Thyroid gland (tissue), 4 donors: Measurements from ENCODE around the gene SORCS2. TPM values are rescaled to one million over a fixed set of nuclear protein-coding genes. Genes with fewer than 3 reads are reported as not detected.

Source experiments
- DNase-seq, 2 donors: peaks; one replicate each; pipeline ENCODE4 v3.0.0-alpha.2; 2019
- H3K27ac ChIP-seq, 3 donors: fragments of 200-600 bp; sonication (generic); 1 replicate in 2 of 3; 2 replicates in 1 of 3; pipeline ENCODE4 v1.5.1; 2016 to 2019; ENCODE audit warnings: mild to moderate bottlenecking in 1 of 3, moderate library complexity in 1 of 3
- H3K27me3 ChIP-seq: fragments of 200-600 bp; sonication (generic); one replicate; pipeline ENCODE4 v1.5.1; 2019
- H3K36me3 ChIP-seq, 2 donors: fragments of 200-600 bp; sonication (generic); one replicate each; pipeline ENCODE4 v1.5.1; 2016 to 2019
- H3K4me1 ChIP-seq, 2 donors: fragments of 200-600 bp; sonication (generic); one replicate each; pipeline ENCODE4 v1.5.1; 2017 to 2019
- H3K4me3 ChIP-seq, 3 donors: fragments of 200-600 bp; sonication (generic); replicated peaks in 1 of 3; 1 replicate in 2 of 3; 2 replicates in 1 of 3; pipeline ENCODE4 v1.5.1; 2016; ENCODE audit warnings: mild to moderate bottlenecking in 1 of 3
- H3K9me3 ChIP-seq: fragments of 200-600 bp; sonication (generic); one replicate; pipeline ENCODE4 v1.5.1; 2017
- POLR2A ChIP-seq, 2 donors: fragments of 450-650 bp; IDR thresholded peaks; one replicate each; pipeline ENCODE4 v1.6.1; 2017; ENCODE audit warnings: antibody characterized with exemption in 2 of 2, mild to moderate bottlenecking in 2 of 2, moderate library complexity in 1 of 2
- WGBS, 2 donors: methylation state at CpG; one replicate each; pipeline ENCODE4 v1.1.5; 2017; 5-methylcytosine and 5-hydroxymethylcytosine counted together
- intact Hi-C: fragments of 100-400 bp; cut with DNase I; formaldehyde crosslinking; loops from one replicate; pipeline ENCODE4 v1.15.1; 2023
- total RNA-seq, 4 donors: library from RNA; depleted of rRNA; stranded (reverse); fragments of >200 nt; gene quantifications; one replicate each; pipeline ENCODE4 v1.2.3, GENCODE V29; 2016
- TF ChIP-seq, protein P1 (sequence below), 6 experiments: fragments of 200-600 bp in 3 of 6; fragments of 450-650 bp in 3 of 6; sonication (generic) in 3 of 6; IDR thresholded peaks; one replicate each; pipeline ENCODE4 v1.5.1; 2016 to 2019; ENCODE audit warnings: antibody characterized with exemption in 6 of 6, mild to moderate bottlenecking in 2 of 6, inconsistent platforms in 1 of 6, moderate library complexity in 1 of 6

SORCS2 gene
- total RNA-seq, 4 donors from 2014 or later, result 1.7 to 13.6 (median 3.6) TPM

DNA sequence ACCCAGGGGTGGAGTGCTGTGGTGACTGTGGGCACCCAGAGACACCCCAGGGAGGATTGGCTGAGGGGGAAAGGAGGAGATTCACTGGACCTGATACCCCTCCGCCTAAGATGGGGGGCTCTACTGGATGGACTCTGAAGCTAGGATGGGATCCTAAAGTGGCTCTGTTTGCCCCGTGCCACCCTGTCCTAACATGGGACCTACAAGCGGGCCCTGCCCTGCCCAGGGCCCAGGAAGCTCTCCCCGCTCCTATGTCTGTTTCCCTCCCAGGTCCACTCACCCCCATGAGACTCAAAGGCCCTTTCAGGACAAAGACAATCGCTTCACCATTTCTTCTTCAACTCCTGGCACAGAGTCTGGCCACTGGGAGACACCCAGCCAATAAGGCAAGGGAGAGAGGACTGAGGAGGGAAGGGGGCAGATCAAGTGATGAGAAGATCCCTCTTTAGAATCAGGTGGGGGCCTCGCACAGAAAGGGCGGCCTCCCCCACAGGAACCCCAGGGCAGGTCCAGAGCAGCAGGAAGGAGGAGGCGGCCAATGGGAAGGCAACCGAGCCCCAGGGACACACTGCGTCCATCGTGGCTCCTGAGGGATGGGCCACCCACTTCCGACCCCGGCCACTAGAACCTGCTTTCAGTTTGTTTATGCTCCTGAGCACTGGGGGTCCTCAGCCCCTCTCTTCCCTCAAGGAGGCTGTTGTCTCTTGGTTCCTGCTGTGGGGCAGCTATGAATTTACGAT is 592.0 kb downstream of the SORCS2 start:
- WGBS, 2 donors, result 95% methylated on average over 13 to 14 of the region's 14 CpGs
- Histone ChIP-seq H3K4me3 (no peak overlapping the region), H3K4me1 (peaks cover 11 to 24% of the 10 kb centered on the region in 2 donors), H3K27ac (no peak overlapping the region), H3K36me3 (no peaks in the 10 kb centered on the region), H3K27me3 (no peaks in the 10 kb centered on the region), H3K9me3 (no peaks in the 10 kb centered on the region)
- intact Hi-C loops, result no loop called here
- DNase-seq, result no peak
- TF ChIP-seq, protein P1, sequence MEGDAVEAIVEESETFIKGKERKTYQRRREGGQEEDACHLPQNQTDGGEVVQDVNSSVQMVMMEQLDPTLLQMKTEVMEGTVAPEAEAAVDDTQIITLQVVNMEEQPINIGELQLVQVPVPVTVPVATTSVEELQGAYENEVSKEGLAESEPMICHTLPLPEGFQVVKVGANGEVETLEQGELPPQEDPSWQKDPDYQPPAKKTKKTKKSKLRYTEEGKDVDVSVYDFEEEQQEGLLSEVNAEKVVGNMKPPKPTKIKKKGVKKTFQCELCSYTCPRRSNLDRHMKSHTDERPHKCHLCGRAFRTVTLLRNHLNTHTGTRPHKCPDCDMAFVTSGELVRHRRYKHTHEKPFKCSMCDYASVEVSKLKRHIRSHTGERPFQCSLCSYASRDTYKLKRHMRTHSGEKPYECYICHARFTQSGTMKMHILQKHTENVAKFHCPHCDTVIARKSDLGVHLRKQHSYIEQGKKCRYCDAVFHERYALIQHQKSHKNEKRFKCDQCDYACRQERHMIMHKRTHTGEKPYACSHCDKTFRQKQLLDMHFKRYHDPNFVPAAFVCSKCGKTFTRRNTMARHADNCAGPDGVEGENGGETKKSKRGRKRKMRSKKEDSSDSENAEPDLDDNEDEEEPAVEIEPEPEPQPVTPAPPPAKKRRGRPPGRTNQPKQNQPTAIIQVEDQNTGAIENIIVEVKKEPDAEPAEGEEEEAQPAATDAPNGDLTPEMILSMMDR (IDR thresholded peaks at IDR 0.05), result no peak
- no peak for TF ChIP-seq POLR2A (IDR thresholded peaks at IDR 0.05)

DNA sequence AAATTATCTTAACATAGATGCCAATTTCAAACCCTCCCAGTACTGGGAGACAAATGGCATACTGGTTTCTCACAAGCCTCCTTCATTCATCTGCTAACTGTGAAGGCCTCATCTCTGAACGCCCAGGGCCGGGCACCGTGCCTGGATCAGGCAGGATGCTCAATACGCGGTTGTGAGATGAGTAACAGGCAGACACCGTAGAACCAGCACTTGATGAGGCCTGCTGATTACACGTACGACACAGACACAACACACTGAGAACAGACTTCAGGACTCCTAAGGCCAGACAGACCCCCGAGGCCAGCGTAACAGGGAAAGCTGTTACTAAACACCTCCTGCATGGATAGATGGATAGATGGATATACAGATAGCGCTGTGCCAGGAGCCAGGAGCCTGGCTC is 592.7 kb downstream of the SORCS2 start:
- DNase-seq, result no peak
- intact Hi-C loops, result no loop called here
- H3K36me3 ChIP-seq, result no peaks in the 10 kb centered on the region
- no peaks in the 10 kb centered on the region for H3K9me3 ChIP-seq
- TF ChIP-seq, protein P1 (IDR thresholded peaks at IDR 0.05), result no peak
- no peak for TF ChIP-seq POLR2A (IDR thresholded peaks at IDR 0.05)
- H3K27me3 ChIP-seq, result no peaks in the 10 kb centered on the region
- 84 to 92% methylated on average over 11 of the region's 11 CpGs for WGBS, 2 donors
- peaks cover 12 to 24% of the 10 kb centered on the region in 2 donors for H3K4me1 ChIP-seq
- no peak overlapping the region for H3K4me3 ChIP-seq
- no peak overlapping the region for H3K27ac ChIP-seq

DNA sequence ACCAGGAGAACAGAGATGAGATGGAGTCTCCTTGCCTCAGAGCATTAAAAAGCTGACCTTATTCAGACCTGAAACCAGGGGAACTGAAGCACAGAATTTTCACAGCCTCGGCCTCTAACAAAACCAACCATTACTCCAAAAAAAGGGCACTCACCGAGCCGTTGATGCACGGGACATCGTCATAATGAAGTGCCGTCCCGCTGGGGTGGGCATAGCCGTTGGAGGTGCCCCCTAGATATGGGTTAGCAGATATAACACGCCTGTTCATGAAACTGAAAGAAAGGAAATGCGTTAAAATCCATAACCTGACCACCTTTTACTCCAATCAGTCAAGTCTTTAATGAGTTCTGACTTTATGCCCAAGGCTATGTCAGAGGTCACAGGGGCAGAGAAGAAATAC is 593.7 kb downstream of the SORCS2 start:
- Histone ChIP-seq H3K36me3 (no peaks in the 10 kb centered on the region), H3K4me3 (no peak overlapping the region), H3K27me3 (no peaks in the 10 kb centered on the region), H3K4me1 (peaks cover 20 to 28% of the 10 kb centered on the region in 2 donors), H3K27ac (no peak overlapping the region), H3K9me3 (no peaks in the 10 kb centered on the region)
- intact Hi-C loops, result no loop called here
- DNase-seq, result no peak
- no peak for TF ChIP-seq POLR2A (IDR thresholded peaks at IDR 0.05)
- TF ChIP-seq, protein P1 (IDR thresholded peaks at IDR 0.05), result no peak
- 60 to 65% methylated on average over 10 of the region's 10 CpGs for WGBS, 2 donors

DNA sequence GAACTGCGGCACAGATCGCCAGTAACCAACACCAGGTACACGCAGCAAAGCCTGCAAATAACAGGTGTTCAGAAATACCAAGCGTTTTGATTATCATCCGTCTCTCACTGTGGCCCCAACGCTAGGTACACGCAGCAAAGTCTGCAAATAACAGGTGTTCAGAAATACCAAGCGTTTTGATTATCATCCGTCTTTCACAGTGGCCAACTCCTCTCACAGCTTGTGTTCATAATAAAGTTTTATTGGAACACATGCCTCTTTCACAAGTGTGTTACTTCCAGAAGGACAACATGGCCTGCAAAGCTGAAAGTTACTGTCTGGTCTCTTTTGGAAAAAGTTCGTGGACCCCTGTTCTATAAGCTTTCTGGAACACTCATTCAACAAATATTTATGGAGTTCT is 594.2 kb downstream of the SORCS2 start:
- Histone ChIP-seq H3K4me1 (peaks cover 20 to 32% of the 10 kb centered on the region in 2 donors), H3K27me3 (no peaks in the 10 kb centered on the region), H3K9me3 (no peaks in the 10 kb centered on the region), H3K36me3 (no peaks in the 10 kb centered on the region), H3K27ac (no peak overlapping the region), H3K4me3 (no peak overlapping the region)
- no peak for DNase-seq
- no peak for TF ChIP-seq POLR2A (IDR thresholded peaks at IDR 0.05)
- TF ChIP-seq, protein P1 (IDR thresholded peaks at IDR 0.05), result no peak
- 94 to 97% methylated on average over 10 of the region's 10 CpGs for WGBS, 2 donors
- intact Hi-C loops, result no loop called here

DNA sequence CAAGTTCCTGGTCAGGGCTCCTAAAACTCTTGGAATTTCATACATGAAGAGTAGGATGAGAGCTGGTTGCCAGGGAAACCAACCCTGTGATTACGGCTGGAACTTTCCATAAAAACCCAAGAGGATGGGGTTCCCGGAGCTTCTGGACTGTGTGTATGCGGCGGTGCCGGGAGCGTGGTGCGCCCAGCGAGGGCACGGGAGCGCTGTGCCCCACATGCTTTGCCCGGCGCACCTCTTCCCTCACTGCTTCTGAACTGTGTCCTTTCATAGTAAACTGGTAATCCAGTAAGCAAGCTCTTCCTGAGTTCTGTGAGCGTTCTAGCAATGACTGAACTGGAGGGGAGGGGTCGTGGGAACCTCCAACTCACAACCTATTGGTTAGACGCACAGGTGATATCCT is 594.7 kb downstream of the SORCS2 start:
- intact Hi-C loops, result no loop called here
- Histone ChIP-seq H3K9me3 (no peaks in the 10 kb centered on the region), H3K27ac (peak overlapping the region in 1 of 3 donors; percentile 22), H3K36me3 (no peaks in the 10 kb centered on the region), H3K27me3 (no peaks in the 10 kb centered on the region), H3K4me3 (no peak overlapping the region), H3K4me1 (peaks cover 20 to 31% of the 10 kb centered on the region in 2 donors)
- TF ChIP-seq, protein P1 (IDR thresholded peaks at IDR 0.05), result no peak
- no peak for TF ChIP-seq POLR2A (IDR thresholded peaks at IDR 0.05)
- WGBS, 2 donors, result 83 to 90% methylated on average over 14 to 15 of the region's 15 CpGs
- DNase-seq, result no peak
